ENCODE data around the gene YIPF5. TPM values are rescaled to one million over a fixed set of nuclear protein-coding genes. Genes with fewer than 3 reads are reported as not detected.

YIPF5 gene
- total RNA-seq, 1 experiment from 2014 or later: 66.9 TPM

GRCh38 chr5:144142824-144143162 lies 27.7 kb downstream of the YIPF5 start:
- DNase-seq: no peak
- H3K9me3 Mint-ChIP-seq (ENCODE audit: low read depth, unreplicated experiment): no peaks in the 10 kb centered on the region
- H3K27ac Mint-ChIP-seq (ENCODE audit: unreplicated experiment): no peak overlapping the region
- no TSS peak for BruUV-seq (replicated peaks)
- H3K36me3 Mint-ChIP-seq (ENCODE audit: insufficient read depth, unreplicated experiment): no peaks in the 10 kb centered on the region
- intact Hi-C loops (cut with micrococcal nuclease; ENCODE audit: unreplicated experiment): loop anchor here (10.0 kb wide), 1 partner anchor 748 kb away; no protein-coding TSS in a partner anchor
- CTCF ChIA-PET: interaction anchor here (0.5 to 1.4 kb wide), 10 partner anchors 9 to 1299 kb away, joined by 3 to 7 read pairs (median 4); partner anchors contain the start of genes KCTD16 and YIPF5
- no peak for TF ChIP-seq CTCF (IDR thresholded peaks at IDR 0.05; ENCODE audit: unreplicated experiment)
- peaks cover 26% of the 10 kb centered on the region for H3K4me1 Mint-ChIP-seq (ENCODE audit: low read depth, unreplicated experiment)
- no peak overlapping the region for H3K4me3 Mint-ChIP-seq (ENCODE audit: low read depth, unreplicated experiment)
- peaks cover 14% of the 10 kb centered on the region for H3K27me3 Mint-ChIP-seq (ENCODE audit: unreplicated experiment)

GRCh38 chr5:144142139-144142823 lies 28.2 kb downstream of the YIPF5 start:
- H3K27ac Mint-ChIP-seq (ENCODE audit: unreplicated experiment): no peak overlapping the region
- H3K4me3 Mint-ChIP-seq (ENCODE audit: low read depth, unreplicated experiment): no peak overlapping the region
- H3K27me3 Mint-ChIP-seq (ENCODE audit: unreplicated experiment): peaks cover 14% of the 10 kb centered on the region
- H3K9me3 Mint-ChIP-seq (ENCODE audit: low read depth, unreplicated experiment): no peaks in the 10 kb centered on the region
- no peaks in the 10 kb centered on the region for H3K36me3 Mint-ChIP-seq (ENCODE audit: insufficient read depth, unreplicated experiment)
- peaks cover 26% of the 10 kb centered on the region for H3K4me1 Mint-ChIP-seq (ENCODE audit: low read depth, unreplicated experiment)
- TF ChIP-seq CTCF (IDR thresholded peaks at IDR 0.05; ENCODE audit: unreplicated experiment): no peak
- intact Hi-C loops (cut with micrococcal nuclease; ENCODE audit: unreplicated experiment): loop anchor here (10.0 kb wide), 1 partner anchor 747 kb away; no protein-coding TSS in a partner anchor
- no peak for DNase-seq
- CTCF ChIA-PET: interaction anchor here (0.5 to 1.4 kb wide), 11 partner anchors 9 to 1298 kb away, joined by 3 to 7 read pairs (median 4); partner anchors contain the start of genes KCTD16 and YIPF5
- BruUV-seq (replicated peaks): no TSS peak

- H3K36me3 Mint-ChIP-seq (ENCODE audit: insufficient read depth, unreplicated experiment): no peaks in the 10 kb centered on the region
- H3K9me3 Mint-ChIP-seq (ENCODE audit: low read depth, unreplicated experiment): no peaks in the 10 kb centered on the region
- no peak overlapping the region for H3K27ac Mint-ChIP-seq (ENCODE audit: unreplicated experiment)
- no TSS peak for BruUV-seq (replicated peaks)
- H3K4me3 Mint-ChIP-seq (ENCODE audit: low read depth, unreplicated experiment): no peak overlapping the region
- H3K27me3 Mint-ChIP-seq (ENCODE audit: unreplicated experiment): peaks cover 14% of the 10 kb centered on the region
- intact Hi-C loops (cut with micrococcal nuclease; ENCODE audit: unreplicated experiment): loop anchor here (10.0 kb wide), 1 partner anchor 747 kb away; no protein-coding TSS in a partner anchor
- no peak for TF ChIP-seq CTCF (IDR thresholded peaks at IDR 0.05; ENCODE audit: unreplicated experiment)
- DNase-seq: no peak
- H3K4me1 Mint-ChIP-seq (ENCODE audit: low read depth, unreplicated experiment): peaks cover 26% of the 10 kb centered on the region
- CTCF ChIA-PET: interaction anchor here (0.8 to 1.1 kb wide), 2 partner anchors 29 to 696 kb away, joined by 5 to 7 read pairs; partner anchors contain the start of genes KCTD16 and YIPF5
These were observed 28.9 kb downstream of the YIPF5 start for GRCh38 chr5:144141585-144141984.

DNA sequence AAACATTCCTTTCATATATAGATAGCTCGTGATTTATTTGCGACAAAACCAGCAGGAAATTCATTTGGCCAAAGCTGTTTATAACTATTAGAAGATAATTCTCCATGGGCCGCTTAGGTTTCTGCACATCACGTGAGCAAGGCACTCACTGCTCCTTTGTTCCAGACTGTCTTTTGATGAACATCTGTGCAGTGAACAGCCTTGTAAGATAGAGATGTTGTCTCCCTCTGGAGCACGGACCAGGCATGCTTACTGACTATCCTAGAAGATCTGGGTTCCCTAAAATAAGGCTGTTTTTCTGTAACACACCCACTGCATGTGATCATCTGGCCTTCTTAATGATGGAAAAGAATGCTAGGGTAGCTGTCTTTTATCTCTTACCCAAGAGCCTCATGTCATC lies 30.9 kb downstream of the YIPF5 start:
- Mint-ChIP-seq H3K4me3 (ENCODE audit: low read depth, unreplicated experiment) (no peak overlapping the region), H3K4me1 (ENCODE audit: low read depth, unreplicated experiment) (peaks cover 26% of the 10 kb centered on the region), H3K9me3 (ENCODE audit: low read depth, unreplicated experiment) (no peaks in the 10 kb centered on the region), H3K36me3 (ENCODE audit: insufficient read depth, unreplicated experiment) (no peaks in the 10 kb centered on the region), H3K27me3 (ENCODE audit: unreplicated experiment) (peaks cover 14% of the 10 kb centered on the region), H3K27ac (ENCODE audit: unreplicated experiment) (no peak overlapping the region)
- no peak for TF ChIP-seq CTCF (IDR thresholded peaks at IDR 0.05; ENCODE audit: unreplicated experiment)
- no TSS peak for BruUV-seq (replicated peaks)
- CTCF ChIA-PET: no interaction called here
- no peak for DNase-seq
- intact Hi-C loops (cut with micrococcal nuclease; ENCODE audit: unreplicated experiment): loop anchor here (5.0 kb wide), 1 partner anchor 162 kb away; no protein-coding TSS in a partner anchor

Measured in Calu3 (cell line).